Measurements from ENCODE around the gene MAPK4.

MAPK4 gene

DNA sequence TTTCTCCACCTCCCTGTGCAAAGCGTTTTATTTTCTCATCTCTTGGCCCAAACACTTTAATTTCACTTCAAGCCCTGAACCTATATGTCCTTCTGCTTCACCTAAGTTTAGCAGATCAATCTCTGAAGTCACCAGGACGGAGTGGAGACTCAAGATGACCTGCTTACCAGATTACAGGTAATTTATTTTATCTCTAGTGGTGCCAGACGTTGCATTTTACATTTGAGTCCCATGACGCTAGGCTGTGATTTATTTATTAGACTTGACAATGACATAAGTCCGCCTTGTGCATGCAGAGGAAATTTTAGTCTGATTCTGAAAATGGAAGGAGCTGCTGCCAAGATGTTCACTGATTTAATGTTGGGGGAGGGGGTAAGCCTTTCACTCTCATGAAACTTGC is 186.1 kb downstream of the MAPK4 start:
- TF ChIP-seq, protein P1, sequence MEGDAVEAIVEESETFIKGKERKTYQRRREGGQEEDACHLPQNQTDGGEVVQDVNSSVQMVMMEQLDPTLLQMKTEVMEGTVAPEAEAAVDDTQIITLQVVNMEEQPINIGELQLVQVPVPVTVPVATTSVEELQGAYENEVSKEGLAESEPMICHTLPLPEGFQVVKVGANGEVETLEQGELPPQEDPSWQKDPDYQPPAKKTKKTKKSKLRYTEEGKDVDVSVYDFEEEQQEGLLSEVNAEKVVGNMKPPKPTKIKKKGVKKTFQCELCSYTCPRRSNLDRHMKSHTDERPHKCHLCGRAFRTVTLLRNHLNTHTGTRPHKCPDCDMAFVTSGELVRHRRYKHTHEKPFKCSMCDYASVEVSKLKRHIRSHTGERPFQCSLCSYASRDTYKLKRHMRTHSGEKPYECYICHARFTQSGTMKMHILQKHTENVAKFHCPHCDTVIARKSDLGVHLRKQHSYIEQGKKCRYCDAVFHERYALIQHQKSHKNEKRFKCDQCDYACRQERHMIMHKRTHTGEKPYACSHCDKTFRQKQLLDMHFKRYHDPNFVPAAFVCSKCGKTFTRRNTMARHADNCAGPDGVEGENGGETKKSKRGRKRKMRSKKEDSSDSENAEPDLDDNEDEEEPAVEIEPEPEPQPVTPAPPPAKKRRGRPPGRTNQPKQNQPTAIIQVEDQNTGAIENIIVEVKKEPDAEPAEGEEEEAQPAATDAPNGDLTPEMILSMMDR (IDR thresholded peaks at IDR 0.05; ENCODE audit: extremely low read depth, insufficient read depth, missing control alignments) = no peak
- in situ Hi-C loops (cut with MboI; ENCODE audit: low pct_unique_long_range_greater_than_20kb, low sequenced_read_pairs, unreplicated experiment) = no loop called here
- no peak for DNase-seq (ENCODE audit: low spot score)

DNA sequence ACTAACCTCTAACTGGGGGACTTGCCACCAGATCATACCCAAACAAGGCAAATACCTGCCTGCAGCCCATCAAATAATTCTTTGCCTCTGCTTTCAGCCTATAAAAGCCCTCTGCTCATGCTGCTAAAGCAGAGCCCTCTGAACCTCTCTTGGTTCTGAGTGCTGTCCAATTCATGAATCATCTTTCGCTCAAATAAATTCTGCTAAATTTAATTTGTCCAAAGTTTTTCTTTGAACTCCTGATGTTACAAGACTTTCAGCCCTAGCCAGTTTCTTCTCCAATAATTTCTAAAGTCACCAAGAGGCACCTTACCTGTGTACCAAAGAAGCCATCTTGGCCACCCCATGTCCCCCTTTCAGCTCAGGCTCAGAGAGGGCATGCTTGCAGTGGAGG is 188.0 kb downstream of the MAPK4 start:
- TF ChIP-seq, protein P1 (IDR thresholded peaks at IDR 0.05; ENCODE audit: extremely low read depth, insufficient read depth, missing control alignments) = no peak
- no peak for DNase-seq (ENCODE audit: low spot score)
- in situ Hi-C loops (cut with MboI; ENCODE audit: low pct_unique_long_range_greater_than_20kb, low sequenced_read_pairs, unreplicated experiment) = no loop called here

DNA sequence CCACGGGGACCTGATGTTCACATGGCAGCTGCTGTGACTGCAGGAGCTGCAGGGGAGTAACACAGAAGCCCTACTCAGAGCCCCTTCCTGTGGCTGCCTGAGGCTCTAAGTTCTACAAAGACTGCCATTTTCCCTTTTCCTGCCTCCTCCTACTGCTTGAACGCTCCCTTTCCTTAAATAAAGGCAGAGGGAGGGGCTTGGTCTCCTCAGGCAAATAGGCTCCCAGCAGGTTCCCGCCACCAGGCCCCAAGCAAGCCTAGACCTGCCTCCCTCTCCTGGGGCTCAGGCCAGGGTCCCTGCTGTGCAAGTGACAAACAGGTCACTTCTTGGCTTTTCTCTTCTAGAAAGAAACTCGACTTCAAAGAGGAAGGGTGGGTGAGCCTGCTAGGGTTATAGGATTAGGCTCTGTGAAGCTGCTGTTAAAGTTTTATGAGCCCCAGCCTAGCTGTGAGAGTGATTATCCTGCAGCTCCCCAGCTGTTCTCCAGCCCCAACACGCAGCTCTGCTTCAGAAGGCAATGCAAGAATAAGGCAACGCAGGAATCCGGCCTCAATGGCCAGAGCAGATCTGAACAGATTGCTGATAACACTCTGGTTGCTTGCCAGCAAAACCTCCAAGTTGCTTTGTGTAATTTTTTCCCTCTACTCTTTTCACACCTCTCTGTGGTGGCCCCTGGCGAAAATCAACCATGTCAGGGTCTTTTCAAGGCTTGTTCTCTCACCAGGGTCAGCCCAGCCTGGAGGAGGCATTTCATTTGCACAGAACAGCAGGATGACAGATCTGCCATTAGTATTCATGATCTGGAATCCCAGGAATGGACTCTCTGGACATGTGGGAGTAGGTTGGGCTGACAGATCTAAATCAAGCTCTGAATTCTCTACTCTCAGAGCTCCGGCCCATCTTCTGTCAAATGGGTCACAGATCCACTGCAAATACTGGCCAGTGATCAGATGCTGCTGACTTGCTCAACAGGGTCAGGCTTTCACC is 188.6 kb downstream of the MAPK4 start:
- TF ChIP-seq, protein P1 (IDR thresholded peaks at IDR 0.05; ENCODE audit: extremely low read depth, insufficient read depth, missing control alignments) = no peak
- DNase-seq (ENCODE audit: low spot score) = no peak

DNA sequence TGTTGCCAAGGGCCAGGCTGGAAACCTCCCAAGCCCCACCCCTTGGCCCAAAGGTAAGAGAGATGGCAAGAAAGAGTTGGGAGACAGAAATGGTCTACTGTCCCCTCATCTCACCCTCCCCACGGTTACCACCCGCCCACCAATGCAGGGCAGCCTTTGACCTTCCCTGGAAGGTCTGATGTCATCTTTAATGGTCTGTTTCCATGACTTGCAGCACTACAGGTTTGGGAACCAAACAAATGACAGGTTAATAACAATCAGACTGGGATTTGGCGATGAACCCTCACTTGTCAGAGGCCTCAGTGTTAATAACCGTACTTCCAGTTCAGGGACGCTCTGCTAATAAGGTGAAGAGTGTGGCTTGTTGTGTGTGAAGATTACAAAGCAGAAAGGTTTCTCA is 189.5 kb downstream of the MAPK4 start:
- TF ChIP-seq, protein P1 (IDR thresholded peaks at IDR 0.05; ENCODE audit: extremely low read depth, insufficient read depth, missing control alignments) = no peak
- in situ Hi-C loops (cut with MboI; ENCODE audit: low pct_unique_long_range_greater_than_20kb, low sequenced_read_pairs, unreplicated experiment) = no loop called here
- no peak for DNase-seq (ENCODE audit: low spot score)

More for the DNA sequence above, 188.6 kb downstream of the MAPK4 start:
- in situ Hi-C loops (cut with MboI; ENCODE audit: low pct_unique_long_range_greater_than_20kb, low sequenced_read_pairs, unreplicated experiment) = no loop called here

DNA sequence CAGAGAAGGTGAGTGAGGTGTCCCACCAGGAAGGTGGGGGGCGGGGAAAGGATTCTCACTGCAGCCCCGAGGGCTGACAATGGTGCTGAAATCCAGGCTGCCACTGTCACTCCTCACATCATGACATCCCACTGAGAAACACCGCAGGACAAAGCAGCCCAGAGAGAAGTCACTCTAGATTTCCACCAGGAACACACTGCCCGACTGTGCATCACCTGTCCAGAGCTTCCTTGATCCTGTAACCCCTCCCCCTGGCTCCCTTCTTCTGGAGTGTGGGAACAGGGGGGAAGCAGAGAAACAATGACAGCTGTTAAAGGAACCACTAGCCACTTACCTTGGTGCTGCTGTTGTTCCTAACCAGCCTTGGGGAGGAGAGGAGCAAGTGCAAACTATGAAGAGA is 190.1 kb downstream of the MAPK4 start:
- in situ Hi-C loops (cut with MboI; ENCODE audit: low pct_unique_long_range_greater_than_20kb, low sequenced_read_pairs, unreplicated experiment) = no loop called here
- TF ChIP-seq, protein P1 (IDR thresholded peaks at IDR 0.05; ENCODE audit: extremely low read depth, insufficient read depth, missing control alignments) = no peak
- DNase-seq (ENCODE audit: low spot score) = no peak

DNA sequence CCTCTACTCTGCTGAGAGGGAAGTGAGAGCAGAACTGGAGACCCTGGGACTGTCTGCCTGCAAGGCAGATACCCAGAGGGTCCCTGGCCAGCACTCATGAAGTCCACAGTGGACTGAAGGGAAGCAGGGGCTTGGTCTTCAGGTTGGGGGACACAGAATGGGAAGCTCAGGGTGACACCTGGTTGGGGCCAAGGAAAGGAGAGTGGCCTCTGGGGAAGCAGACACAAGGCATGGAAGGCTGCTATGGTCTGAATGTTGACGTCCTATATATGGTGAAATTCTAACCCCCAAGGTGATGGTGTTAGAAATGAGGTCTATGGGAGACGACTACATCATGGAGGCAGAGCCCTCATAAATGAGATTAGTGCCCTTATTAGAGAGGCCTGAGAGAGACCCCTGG is 190.7 kb downstream of the MAPK4 start:
- TF ChIP-seq, protein P1 (IDR thresholded peaks at IDR 0.05; ENCODE audit: extremely low read depth, insufficient read depth, missing control alignments) = no peak
- in situ Hi-C loops (cut with MboI; ENCODE audit: low pct_unique_long_range_greater_than_20kb, low sequenced_read_pairs, unreplicated experiment) = no loop called here
- no peak for DNase-seq (ENCODE audit: low spot score)

Measured in GM13977 (cell line).